Amniotic epithelial cell (primary cell): ENCODE measurements around the gene CXCR4.
"Not testable (repeated sequence)": the region's sequence is repeated elsewhere in the genome, so short reads cannot be mapped to it uniquely, and the experiment has no call there.

ENCODE experiments used
- DNase-seq: peaks from one replicate; pipeline ENCODE4 v3.0.0-alpha.2; 2010; ENCODE audit warnings: low read depth

CXCR4 gene

DNA sequence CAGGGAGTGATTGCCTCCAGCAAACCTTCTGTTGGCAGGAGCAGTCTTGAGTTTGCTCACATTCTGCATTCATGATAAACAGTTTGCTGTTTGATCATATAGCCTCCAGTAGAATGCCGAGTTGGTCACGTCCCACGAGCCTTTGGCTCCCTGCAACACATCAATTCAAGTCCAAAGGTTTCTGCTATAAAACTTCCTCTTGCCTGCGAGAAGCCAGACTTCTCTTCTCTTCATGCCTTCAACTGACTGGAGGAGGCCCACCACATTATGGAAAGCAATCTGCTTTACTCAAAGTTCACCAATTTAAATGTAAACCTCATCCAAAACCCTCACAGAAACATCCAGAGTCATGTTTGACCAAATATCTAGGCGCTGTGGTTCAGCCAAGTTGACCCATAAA, 40.8 kb downstream of the CXCR4 start:
- DNase-seq: no peak

- DNase-seq: no peak
Measured at GRCh38 chr2:136075476-136075875, 42.5 kb downstream of the CXCR4 start.

DNA sequence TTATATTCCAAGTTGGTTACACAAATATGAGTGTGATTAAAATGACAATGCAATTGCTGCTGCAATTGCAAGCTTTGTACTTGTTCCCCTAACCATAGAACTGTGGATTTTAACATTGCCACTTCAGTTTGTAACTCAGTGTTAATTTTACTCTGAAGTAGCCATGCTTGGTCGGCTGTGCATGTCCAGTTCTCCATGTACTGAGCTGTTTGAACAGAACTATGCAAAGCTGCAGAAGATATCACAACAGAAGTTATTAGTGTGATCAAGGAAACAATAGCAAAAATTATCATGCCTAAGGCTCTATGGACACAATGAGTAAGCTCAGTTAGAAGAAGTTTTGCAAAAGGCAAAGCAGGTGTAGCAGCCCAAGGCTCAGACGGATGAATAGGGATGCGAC, 45.3 kb downstream of the CXCR4 start:
- no peak for DNase-seq

DNA sequence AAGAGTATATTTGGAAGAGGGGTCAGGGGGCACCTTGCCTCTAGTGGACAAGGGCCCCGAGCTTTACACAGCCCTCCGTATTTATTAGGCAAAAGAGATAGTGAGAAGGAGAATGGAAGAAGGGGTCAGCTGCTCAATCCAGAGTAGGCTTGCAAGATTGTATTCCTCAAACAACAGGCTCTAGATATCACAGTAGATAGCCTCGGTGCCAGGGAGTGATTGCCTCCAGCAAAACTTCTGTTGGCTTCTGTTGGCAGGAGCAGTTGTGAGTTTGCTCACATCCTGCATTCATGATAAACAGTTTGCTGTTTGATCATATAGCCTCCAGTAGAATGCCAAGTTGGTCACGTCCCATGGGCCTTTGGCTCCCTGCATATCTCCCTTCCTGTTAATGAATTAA, 46.1 kb downstream of the CXCR4 start:
- not testable (repeated sequence) for DNase-seq

DNA sequence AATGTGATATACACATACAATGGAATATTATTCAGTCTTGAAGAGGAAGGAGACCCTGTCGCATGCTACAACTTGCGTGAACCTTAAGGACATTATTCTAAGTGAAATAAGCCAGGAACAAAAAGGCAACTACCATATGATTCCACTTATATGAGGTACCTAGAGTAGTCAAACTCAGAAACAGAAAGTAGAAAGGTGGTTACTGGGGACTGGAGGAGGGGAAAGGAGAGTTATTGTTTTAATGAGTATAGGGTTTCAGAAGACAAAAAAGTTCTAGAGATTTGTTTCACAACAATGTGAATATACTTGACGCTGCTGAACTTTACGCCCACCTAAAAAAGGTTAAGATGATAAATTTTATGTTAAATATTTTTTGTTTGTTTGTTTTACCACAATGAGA, 47.0 kb downstream of the CXCR4 start:
- no peak for DNase-seq

DNA sequence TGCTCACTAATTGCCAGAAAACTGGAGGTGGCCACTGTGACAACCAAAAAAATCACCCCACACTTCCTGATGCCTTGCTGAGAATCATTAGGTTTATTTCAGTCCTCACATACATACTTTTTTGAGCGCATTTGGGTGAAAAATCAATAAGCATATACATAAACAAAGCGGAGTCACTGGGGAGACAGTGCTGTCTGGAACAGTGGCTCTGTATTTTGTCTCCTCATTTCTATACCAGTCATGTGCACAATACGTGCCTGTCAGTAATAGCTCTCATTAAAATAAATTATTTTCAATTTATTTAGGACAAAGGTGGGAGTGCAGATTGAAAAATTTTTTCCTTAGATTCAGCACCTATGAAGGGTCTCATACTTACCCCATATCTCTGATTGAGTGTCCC, 48.2 kb downstream of the CXCR4 start:
- DNase-seq: no peak

DNA sequence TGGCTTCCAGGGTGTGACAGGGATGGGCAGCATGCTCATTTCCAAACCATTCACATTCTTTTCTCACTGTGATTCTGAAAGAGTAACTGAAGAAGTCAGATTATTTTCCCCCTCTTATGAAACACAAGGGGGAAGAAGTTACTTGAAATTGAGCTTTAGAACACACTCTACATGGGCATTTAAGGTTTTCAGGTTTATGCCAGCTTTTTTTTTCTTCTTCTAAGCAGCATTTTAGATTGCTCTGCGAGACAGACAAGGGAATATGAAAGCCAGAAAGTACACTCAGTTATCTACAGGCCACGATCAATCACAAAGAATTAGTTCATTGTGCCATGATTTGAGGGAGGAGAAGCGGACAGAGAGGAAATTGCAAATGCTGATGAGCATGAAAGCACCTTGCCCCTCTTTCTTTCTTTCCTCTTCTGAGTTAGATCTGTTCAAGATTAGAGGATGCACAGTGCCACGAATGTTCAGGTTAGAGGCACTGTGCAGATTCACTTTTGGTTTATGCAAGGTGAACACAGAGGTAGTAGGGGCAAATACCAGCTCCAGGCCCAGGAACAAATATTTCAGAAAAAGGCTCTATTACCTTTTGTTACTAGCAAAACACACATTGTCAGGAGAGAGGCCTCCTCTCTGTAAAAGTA, 49.2 kb downstream of the CXCR4 start:
- DNase-seq: no peak

- DNase-seq: no peak
Measured at GRCh38 chr2:136067897-136068580, 49.9 kb downstream of the CXCR4 start.

DNA sequence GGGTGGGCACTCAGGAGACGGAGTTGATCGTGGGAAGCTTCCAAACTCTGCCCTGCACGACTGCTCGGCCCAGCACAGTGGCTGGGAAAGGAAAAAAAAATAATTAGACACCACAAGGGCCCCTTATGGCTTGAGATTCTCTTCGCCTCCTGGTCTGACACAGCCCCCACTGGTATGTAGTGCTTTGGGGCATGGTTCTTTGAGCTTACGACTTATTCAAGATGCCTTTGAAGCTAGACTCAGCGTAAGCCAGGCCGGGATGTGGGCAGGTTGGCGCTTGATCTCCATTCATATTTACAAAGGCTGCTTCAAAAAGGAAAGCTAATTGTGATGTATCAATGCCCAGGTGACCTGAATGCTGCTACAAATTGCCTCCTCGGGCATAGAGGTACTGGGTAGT, 50.5 kb downstream of the CXCR4 start:
- no peak for DNase-seq

- DNase-seq: no peak
Measured at GRCh38 chr2:136065907-136066306, 52.0 kb downstream of the CXCR4 start.

- DNase-seq: no peak
Measured at GRCh38 chr2:136065384-136065783, 52.6 kb downstream of the CXCR4 start.
